NB4 (cell line): ENCODE data around the gene DLEU7.

ENCODE experiments used
- DNase-seq: peaks from one replicate; pipeline ENCODE4 v3.0.0; 2010; ENCODE audit warnings: low read depth
- H3K4me3 ChIP-seq: one replicate; pipeline ENCODE4 v1.5.1; 2011; ENCODE audit warnings: mild to moderate bottlenecking, low read depth, low read length, moderate library complexity
- MYC ChIP-seq: IDR thresholded peaks from 2 replicates; pipeline ENCODE4 v1.6.1; 2011; ENCODE audit warnings: low read depth, low read length
- POLR2A ChIP-seq: IDR thresholded peaks from 2 replicates; pipeline ENCODE4 v1.6.1; 2011; ENCODE audit warnings: mild to moderate bottlenecking; ENCODE audit not compliant: insufficient read length; ENCODE audit errors: extremely low read depth
- TF ChIP-seq, protein P1 (sequence below): IDR thresholded peaks from one replicate; pipeline ENCODE4 v1.5.1; 2012; ENCODE audit warnings: low read depth, low read length
- TF ChIP-seq, protein P2 (sequence below): IDR thresholded peaks from 2 replicates; pipeline ENCODE4 v1.6.1; 2011; ENCODE audit warnings: low read depth, low read length

The DLEU7 gene

DNA sequence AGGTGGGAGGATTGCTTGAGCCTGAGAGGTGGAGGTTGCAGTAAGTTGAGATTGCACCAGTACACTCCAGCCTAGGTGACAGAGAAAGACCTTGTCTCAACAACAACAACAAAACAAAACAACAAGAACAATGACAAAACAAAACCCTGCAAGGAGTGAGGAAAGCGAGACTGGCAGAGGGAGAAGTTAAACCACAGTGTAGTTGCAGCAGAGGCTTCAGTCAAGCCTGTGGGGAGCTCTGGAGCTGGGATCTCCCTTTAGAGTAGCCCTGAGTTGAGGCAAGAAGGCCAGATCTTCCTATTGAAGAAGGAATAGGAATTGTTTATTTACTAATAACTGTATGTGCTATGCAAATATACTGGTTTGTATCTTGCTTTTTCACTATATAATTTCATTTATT, 40.8 kb upstream of the DLEU7 start:
- TF ChIP-seq, protein P1, sequence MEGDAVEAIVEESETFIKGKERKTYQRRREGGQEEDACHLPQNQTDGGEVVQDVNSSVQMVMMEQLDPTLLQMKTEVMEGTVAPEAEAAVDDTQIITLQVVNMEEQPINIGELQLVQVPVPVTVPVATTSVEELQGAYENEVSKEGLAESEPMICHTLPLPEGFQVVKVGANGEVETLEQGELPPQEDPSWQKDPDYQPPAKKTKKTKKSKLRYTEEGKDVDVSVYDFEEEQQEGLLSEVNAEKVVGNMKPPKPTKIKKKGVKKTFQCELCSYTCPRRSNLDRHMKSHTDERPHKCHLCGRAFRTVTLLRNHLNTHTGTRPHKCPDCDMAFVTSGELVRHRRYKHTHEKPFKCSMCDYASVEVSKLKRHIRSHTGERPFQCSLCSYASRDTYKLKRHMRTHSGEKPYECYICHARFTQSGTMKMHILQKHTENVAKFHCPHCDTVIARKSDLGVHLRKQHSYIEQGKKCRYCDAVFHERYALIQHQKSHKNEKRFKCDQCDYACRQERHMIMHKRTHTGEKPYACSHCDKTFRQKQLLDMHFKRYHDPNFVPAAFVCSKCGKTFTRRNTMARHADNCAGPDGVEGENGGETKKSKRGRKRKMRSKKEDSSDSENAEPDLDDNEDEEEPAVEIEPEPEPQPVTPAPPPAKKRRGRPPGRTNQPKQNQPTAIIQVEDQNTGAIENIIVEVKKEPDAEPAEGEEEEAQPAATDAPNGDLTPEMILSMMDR = no peak
- TF ChIP-seq MYC = no peak
- no peak for TF ChIP-seq POLR2A
- DNase-seq = no peak
- H3K4me3 ChIP-seq = no peak overlapping the region

DNA sequence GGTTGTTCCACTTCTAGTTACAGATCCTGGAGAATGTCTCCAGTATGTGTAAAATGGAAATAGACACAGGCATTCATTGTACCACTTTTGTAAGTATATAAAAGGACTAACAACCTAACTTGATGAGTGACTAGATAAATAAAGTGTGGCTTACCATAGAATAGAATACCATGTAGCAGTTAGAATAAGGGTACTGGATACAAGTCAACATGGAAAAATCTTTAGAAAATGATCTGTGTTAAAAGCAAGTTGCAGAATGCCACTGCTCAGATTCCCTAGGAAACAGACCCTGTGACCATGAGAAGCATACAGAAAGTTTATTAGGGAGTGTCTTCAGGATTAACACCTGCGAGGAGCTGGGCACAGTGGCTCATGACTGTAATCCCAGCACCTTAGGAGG, 40.2 kb upstream of the DLEU7 start:
- no peak overlapping the region for H3K4me3 ChIP-seq
- TF ChIP-seq MYC (no peak), POLR2A (no peak)
- TF ChIP-seq, protein P2, sequence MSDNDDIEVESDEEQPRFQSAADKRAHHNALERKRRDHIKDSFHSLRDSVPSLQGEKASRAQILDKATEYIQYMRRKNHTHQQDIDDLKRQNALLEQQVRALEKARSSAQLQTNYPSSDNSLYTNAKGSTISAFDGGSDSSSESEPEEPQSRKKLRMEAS = no peak
- TF ChIP-seq, protein P1 = no peak
- no peak for DNase-seq

DNA sequence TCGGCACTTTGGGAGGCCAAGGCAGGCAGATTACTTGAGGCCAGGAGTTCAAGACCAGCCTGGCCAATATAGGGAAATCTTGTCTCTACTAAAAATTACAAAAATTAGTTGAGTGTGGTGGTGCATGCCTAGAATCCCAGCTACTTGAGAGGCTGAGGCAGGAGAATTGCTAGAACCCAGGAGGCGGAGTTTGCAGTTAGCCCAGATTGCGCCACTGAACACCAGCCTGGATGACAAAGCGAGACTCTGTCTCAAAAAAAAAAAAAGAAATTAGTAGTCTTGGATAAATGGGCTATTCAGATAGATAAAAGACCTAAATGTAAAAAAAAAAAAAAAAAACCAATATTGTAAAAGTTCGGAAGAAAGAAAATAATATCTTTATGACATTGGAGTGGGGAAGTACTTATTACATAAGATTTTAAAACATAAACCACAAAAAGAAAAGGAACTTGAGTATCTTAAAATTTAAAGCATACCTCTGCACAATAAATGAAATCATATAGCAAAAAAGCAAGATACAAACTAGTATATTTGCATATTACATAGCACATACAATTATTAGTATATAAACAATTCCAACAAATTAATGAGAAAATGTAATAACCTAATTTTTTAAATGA, 39.4 kb upstream of the DLEU7 start:
- no peak for TF ChIP-seq MYC
- no peak for TF ChIP-seq POLR2A
- TF ChIP-seq, protein P1 = no peak
- TF ChIP-seq, protein P2 = no peak
- peak; percentile 59 for DNase-seq
- no peak overlapping the region for H3K4me3 ChIP-seq

DNA sequence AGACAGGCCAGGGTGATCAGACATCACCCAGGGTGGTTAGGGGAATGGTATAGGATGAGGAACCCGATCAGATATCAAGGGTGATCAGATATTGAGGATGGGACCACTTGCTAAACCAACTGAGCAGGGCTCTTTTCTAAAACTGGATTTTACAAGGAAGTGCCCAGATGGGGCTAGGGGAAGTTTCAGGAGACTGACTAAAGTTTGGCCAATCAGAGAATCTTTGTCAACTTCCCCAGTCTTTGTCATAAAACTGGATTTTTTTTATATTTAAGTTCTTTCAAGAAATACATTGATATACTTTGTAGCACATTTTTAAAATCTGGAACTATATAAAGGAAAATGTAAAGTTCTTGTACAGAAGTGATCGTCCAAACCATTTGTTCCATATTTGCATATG, 30.5 kb upstream of the DLEU7 start:
- TF ChIP-seq MYC (no peak), POLR2A (no peak)
- TF ChIP-seq, protein P1 = no peak
- TF ChIP-seq, protein P2 = no peak
- no peak for DNase-seq
- H3K4me3 ChIP-seq = no peak overlapping the region

DNA sequence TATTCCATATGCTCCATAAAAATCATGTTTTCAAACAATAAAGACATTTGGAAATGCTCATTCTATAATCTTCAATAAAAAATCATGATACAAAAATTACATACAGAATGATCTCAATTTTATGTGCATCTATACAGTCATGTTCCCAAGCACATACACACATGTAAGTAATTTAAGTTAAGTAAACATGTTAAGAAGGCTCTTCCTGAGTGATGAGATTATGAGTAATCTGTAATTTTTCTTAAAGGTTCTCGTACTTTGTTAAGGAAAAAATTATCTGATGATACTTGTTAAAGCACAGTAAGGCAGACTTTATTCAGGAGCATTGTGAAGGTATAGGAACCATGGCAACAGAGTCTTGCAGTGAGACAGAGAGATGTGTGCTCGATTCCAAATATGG, 30.0 kb upstream of the DLEU7 start:
- TF ChIP-seq MYC (no peak), POLR2A (no peak)
- TF ChIP-seq, protein P2 = no peak
- TF ChIP-seq, protein P1 = no peak
- no peak for DNase-seq
- H3K4me3 ChIP-seq = no peak overlapping the region

DNA sequence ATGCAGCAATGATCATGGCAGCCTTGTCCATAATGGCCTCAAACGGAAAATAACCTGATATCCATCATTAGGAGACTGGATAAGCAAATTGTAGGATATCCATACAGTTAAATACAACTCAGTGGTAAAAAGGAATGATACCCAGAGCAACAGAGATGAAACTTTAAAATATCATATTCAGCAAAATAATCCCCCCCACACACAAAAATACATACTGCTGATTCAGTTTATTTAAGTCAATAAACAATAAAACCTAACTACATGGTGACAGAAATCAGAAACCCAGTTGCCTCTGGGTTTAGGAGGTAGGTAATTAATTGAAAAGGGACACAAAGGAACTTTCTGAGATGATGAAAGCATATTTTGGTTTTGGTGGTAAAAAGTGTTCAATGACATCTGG, 27.9 kb upstream of the DLEU7 start:
- no peak overlapping the region for H3K4me3 ChIP-seq
- no peak for TF ChIP-seq POLR2A
- no peak for TF ChIP-seq MYC
- TF ChIP-seq, protein P1 = no peak
- TF ChIP-seq, protein P2 = no peak
- no peak for DNase-seq
